Spleen (tissue), 11 donors: ENCODE data around the gene SLC34A3. TPM values are rescaled to one million over a fixed set of nuclear protein-coding genes. Genes with fewer than 3 reads are reported as not detected.
A peak's percentile ranks its signal among the peaks of the same experiment; 100 is the strongest.

Experiments used
- DNase-seq: peaks from one replicate; pipeline ENCODE4 v3.0.0-alpha.2; 2020
- H3K27ac ChIP-seq, 8 donors: fragments of 200-600 bp; sonication (generic) in 7 of 8; 1 replicate in 4 of 8; 2 replicates in 4 of 8; pipeline versions ENCODE4 v1.5.0 to v1.8.0; 2016 to 2021; ENCODE audit warnings: inconsistent platforms in 4 of 8, mild to moderate bottlenecking in 4 of 8, moderate library complexity in 1 of 8
- H3K27me3 ChIP-seq, 7 donors: fragments of 200-600 bp; sonication (generic) in 6 of 7; replicated peaks in 1 of 7; 1 replicate in 4 of 7; 2 replicates in 3 of 7; pipeline versions ENCODE4 v1.5.0 to v1.8.0; 2016 to 2021; ENCODE audit warnings: inconsistent platforms in 3 of 7, mild to moderate bottlenecking in 1 of 7
- H3K36me3 ChIP-seq, 6 donors: fragments of 200-600 bp; sonication (generic) in 5 of 6; 1 replicate in 4 of 6; 2 replicates in 2 of 6; pipeline versions ENCODE4 v1.5.0 to v1.8.0; 2016 to 2021; ENCODE audit warnings: inconsistent platforms in 2 of 6
- H3K4me1 ChIP-seq, 6 donors: fragments of 200-600 bp; sonication (generic) in 5 of 6; 1 replicate in 3 of 6; 2 replicates in 3 of 6; pipeline versions ENCODE4 v1.5.0 to v1.8.0; 2016 to 2021; ENCODE audit warnings: inconsistent platforms in 3 of 6
- H3K4me3 ChIP-seq, 8 donors: fragments of 200-600 bp; sonication (generic) in 7 of 8; 1 replicate in 4 of 8; 2 replicates in 4 of 8; pipeline versions ENCODE4 v1.5.0 to v1.8.0; 2016 to 2021; ENCODE audit warnings: inconsistent platforms in 4 of 8, mild to moderate bottlenecking in 4 of 8, moderate library complexity in 2 of 8
- H3K9me3 ChIP-seq, 8 donors: fragments of 200-600 bp; sonication (generic) in 7 of 8; 1 replicate in 4 of 8; 2 replicates in 4 of 8; pipeline versions ENCODE4 v1.5.0 to v1.8.0; 2016 to 2021; ENCODE audit warnings: inconsistent platforms in 4 of 8
- CTCF ChIP-seq, 11 experiments: fragments of 200-600 bp in 7 of 11; fragments of 450-650 bp in 4 of 11; sonication (generic) in 4 of 11; IDR thresholded peaks in 8 of 11; conservative IDR thresholded peaks in 3 of 11; 1 replicate in 7 of 11; 2 replicates in 4 of 11; pipeline versions ENCODE4 v1.4.0 to v1.8.0; 2016 to 2021; ENCODE audit warnings: antibody characterized with exemption in 11 of 11, inconsistent platforms in 4 of 11, mild to moderate bottlenecking in 1 of 11
- POLR2A ChIP-seq, 3 donors: fragments of 450-650 bp; IDR thresholded peaks; one replicate each; pipeline ENCODE4 v1.5.1; 2017; ENCODE audit warnings: antibody characterized with exemption in 3 of 3, mild to moderate bottlenecking in 1 of 3
- POLR2AphosphoS5 ChIP-seq, 3 donors: sonication (generic); formaldehyde crosslinking; IDR thresholded peaks; one replicate each; pipeline ENCODE4 v1.5.1; 2017; ENCODE audit warnings: antibody characterized with exemption in 3 of 3
- WGBS, 5 donors: extraction: QIAGEN DNeasy Blood & Tissue Kit in 3 of 5; methylation state at CpG; one replicate each; pipeline versions ENCODE4 v1.1.5 to v1.1.7; 2013 to 2018; 5-methylcytosine and 5-hydroxymethylcytosine counted together
- intact Hi-C: fragments of 100-400 bp; cut with DNase I; formaldehyde crosslinking; loops from one replicate; pipeline ENCODE4 v1.15.0; 2023; ENCODE audit warnings: low total_unique reads
- polyA plus RNA-seq, 3 donors: library from polyadenylated mRNA; stranded (reverse); fragments of 200-250 nt; gene quantifications; one replicate each; pipeline ENCODE4 v1.2.1, GENCODE V29; 2013
- total RNA-seq, 7 donors: library from RNA; depleted of rRNA in 3 of 7; stranded (reverse); fragments of >200 nt in 3 of 7; fragmentation: NEBNext Ultra II Directional in 4 of 7; extraction: Animal tissue kit (Norgen Biotek cat#: 25700) in 4 of 7; gene quantifications; one replicate each; pipeline versions ENCODE4 v1.1.0 to v1.2.1, GENCODE V29; 2016 to 2021
- donor health status: healthy with polysubstance abuse.
- donor health status: DM: no; HTN: no; CAD: no; lungs with moderate emphysema.
- donor health status: DM: no; HTN: no; CAD: no.
- donor health status: Bipolar disorder and iron deficiency.
- donor health status: healthy.
- donor health status: DM: no; HTN: no; CAD: no.
- donor health status: DM: yes; HTN: yes; CAD: no.

Gene SLC34A3
- total and polyA plus RNA-seq, 10 donors: not detected

- intact Hi-C loops: no loop called here
- peak within 1 kb of the TSS; percentile 82 to 95 (median 88) for H3K27ac ChIP-seq
- H3K27me3 ChIP-seq: peaks cover 0 to 9% (median 0%) of the 10 kb centered on the region in 7 donors
- no peaks in the 10 kb centered on the region for H3K36me3 ChIP-seq
- H3K4me1 ChIP-seq: peaks cover 36 to 88% (median 67%) of the 10 kb centered on the region in 6 donors
- H3K4me3 ChIP-seq: peak within 1 kb of the TSS; percentile 58 to 78 (median 62)
- 0 to 1% (median 1%) methylated on average over 29 to 118 of the region's 118 CpGs for WGBS, 5 donors
- TF ChIP-seq POLR2AphosphoS5 (IDR thresholded peaks at IDR 0.05) (peak; percentile 97 to 98 (median 98)), POLR2A (IDR thresholded peaks at IDR 0.05) (peak; percentile 50 to 83 (median 58)), CTCF (IDR thresholded peaks at IDR 0.05 in 8 of 11, conservative IDR thresholded peaks at IDR 0.05 in 3 of 11) (peak in 4 of 11 experiments; percentile 24 to 48 (median 34))
- no peaks in the 10 kb centered on the region for H3K9me3 ChIP-seq
- DNase-seq: peak; percentile 99
Measured at GRCh38 chr9:137200311-137201204, 30.1 kb upstream of the SLC34A3 start, which contains the start of gene TPRN. TPRN (minus strand) TSS chr9:137200741; CDS start chr9:137200711, 30 bp downstream.

GRCh38 chr9:137201205-137201868 lies 29.4 kb upstream of the SLC34A3 start:
- Histone ChIP-seq H3K36me3 (no peaks in the 10 kb centered on the region), H3K4me1 (peaks cover 38 to 88% (median 74%) of the 10 kb centered on the region in 6 donors), H3K27me3 (peaks cover 0 to 9% (median 0%) of the 10 kb centered on the region in 7 donors), H3K9me3 (no peaks in the 10 kb centered on the region), H3K4me3 (peak overlapping the region; percentile 58 to 78 (median 62)), H3K27ac (peak overlapping the region; percentile 82 to 95 (median 88))
- TF ChIP-seq POLR2A (IDR thresholded peaks at IDR 0.05) (no peak), POLR2AphosphoS5 (IDR thresholded peaks at IDR 0.05) (no peak), CTCF (IDR thresholded peaks at IDR 0.05 in 8 of 11, conservative IDR thresholded peaks at IDR 0.05 in 3 of 11) (no peak)
- intact Hi-C loops: no loop called here
- WGBS, 5 donors: 22 to 42% (median 25%) methylated on average over 15 to 23 of the region's 23 CpGs
- DNase-seq: no peak

- intact Hi-C loops: no loop called here
- Histone ChIP-seq H3K9me3 (no peaks in the 10 kb centered on the region), H3K27me3 (peaks cover 0 to 9% (median 0%) of the 10 kb centered on the region in 7 donors), H3K36me3 (peaks cover 0 to 10% (median 0%) of the 10 kb centered on the region in 6 donors), H3K4me1 (peaks cover 44 to 88% (median 81%) of the 10 kb centered on the region in 6 donors), H3K27ac (no peak overlapping the region), H3K4me3 (no peak overlapping the region)
- WGBS, 5 donors: 76 to 85% (median 84%) methylated on average over 8 of the region's 8 CpGs
- no peak for TF ChIP-seq POLR2AphosphoS5 (IDR thresholded peaks at IDR 0.05)
- no peak for TF ChIP-seq POLR2A (IDR thresholded peaks at IDR 0.05)
- no peak for TF ChIP-seq CTCF (IDR thresholded peaks at IDR 0.05 in 8 of 11, conservative IDR thresholded peaks at IDR 0.05 in 3 of 11)
- DNase-seq: no peak
Measured at GRCh38 chr9:137202966-137203365, 27.7 kb upstream of the SLC34A3 start.
